Dedifferentiated amniotic fluid mesenchymal stem cell (primary cell): ENCODE measurements around the gene S100PBP.

Source experiments
- DNase-seq: peaks from one replicate; pipeline ENCODE4 v3.0.0-alpha.2; 2016; ENCODE audit errors: extremely low spot score

S100PBP gene

GRCh38 chr1:32817159-32817814 lies at the start of gene S100PBP, which contains the start of gene YARS1:
Gene S100PBP, plus strand, starts transcription at chr1:32817653. Its CDS starts 8,447 bp downstream, at chr1:32826100.
Gene YARS1, minus strand, starts transcription at chr1:32817358. Its CDS starts 114 bp downstream, at chr1:32817244.
- peak; percentile 99 for DNase-seq

- DNase-seq: no peak
Measured at GRCh38 chr1:32768110-32768850, 49.2 kb upstream of the S100PBP start.

- no peak for DNase-seq
Measured at GRCh38 chr1:32769524-32770220, 47.8 kb upstream of the S100PBP start.

GRCh38 chr1:32770221-32770731 lies 47.2 kb upstream of the S100PBP start:
- no peak for DNase-seq

- DNase-seq: no peak
Measured at GRCh38 chr1:32770741-32771548, 46.5 kb upstream of the S100PBP start.

- no peak for DNase-seq
Measured at GRCh38 chr1:32771561-32772280, 45.7 kb upstream of the S100PBP start.

GRCh38 chr1:32772281-32773017 lies 45.0 kb upstream of the S100PBP start:
- DNase-seq: no peak

- DNase-seq: peak; percentile 58
Measured at GRCh38 chr1:32773018-32773763, 44.3 kb upstream of the S100PBP start.

GRCh38 chr1:32773764-32774463 lies 43.5 kb upstream of the S100PBP start:
- DNase-seq: no peak

GRCh38 chr1:32774464-32774808 lies 43.0 kb upstream of the S100PBP start:
- DNase-seq: no peak

- DNase-seq: peak; percentile 56
Measured at GRCh38 chr1:32774950-32775634, 42.4 kb upstream of the S100PBP start.

- DNase-seq: no peak
Measured at GRCh38 chr1:32775640-32776337, 41.7 kb upstream of the S100PBP start.

GRCh38 chr1:32779242-32779641 lies 38.2 kb upstream of the S100PBP start:
- DNase-seq: no peak

- DNase-seq: no peak
Measured at GRCh38 chr1:32780005-32780404, 37.4 kb upstream of the S100PBP start.

GRCh38 chr1:32780628-32781234 lies 36.7 kb upstream of the S100PBP start:
- no peak for DNase-seq

- DNase-seq: no peak
Measured at GRCh38 chr1:32782086-32782485, 35.4 kb upstream of the S100PBP start.

GRCh38 chr1:32783851-32784250 lies 33.6 kb upstream of the S100PBP start:
- DNase-seq: no peak
